Measurements from ENCODE around the gene FBXO40. TPM values are rescaled to one million over a fixed set of nuclear protein-coding genes. Genes with fewer than 3 reads are reported as not detected.

Gene FBXO40
- total and polyA plus RNA-seq, 12 donors, result 2.9 to 279 (median 217) TPM

GRCh38 chr3:121601212-121601812 is 8.1 kb downstream of the FBXO40 start:
- Histone ChIP-seq H3K27ac (peak overlapping the region; percentile 67 to 89 (median 82)), H3K9me3 (no peaks in the 10 kb centered on the region), H3K4me1 (peaks cover 4 to 86% (median 38%) of the 10 kb centered on the region in 9 donors), H3K27me3 (no peaks in the 10 kb centered on the region), H3K36me3 (peaks cover 0 to 10% (median 0%) of the 10 kb centered on the region in 9 donors), H3K4me3 (peak overlapping the region in 3 of 10 donors; percentile 13 to 17 (median 15))
- WGBS, 2 donors, result 2 to 5% methylated on average over 4 of the region's 4 CpGs
- intact Hi-C loops (cut with DNase I), result loop anchor here in 1 of 10 donors (5.0 kb wide), 1 partner anchor 46 kb away; no protein-coding TSS in a partner anchor
- DNase-seq (peak in 1 of 2 donors; percentile 23), ATAC-seq (peak; percentile 53 to 87 (median 82))
- TF ChIP-seq, protein P1, sequence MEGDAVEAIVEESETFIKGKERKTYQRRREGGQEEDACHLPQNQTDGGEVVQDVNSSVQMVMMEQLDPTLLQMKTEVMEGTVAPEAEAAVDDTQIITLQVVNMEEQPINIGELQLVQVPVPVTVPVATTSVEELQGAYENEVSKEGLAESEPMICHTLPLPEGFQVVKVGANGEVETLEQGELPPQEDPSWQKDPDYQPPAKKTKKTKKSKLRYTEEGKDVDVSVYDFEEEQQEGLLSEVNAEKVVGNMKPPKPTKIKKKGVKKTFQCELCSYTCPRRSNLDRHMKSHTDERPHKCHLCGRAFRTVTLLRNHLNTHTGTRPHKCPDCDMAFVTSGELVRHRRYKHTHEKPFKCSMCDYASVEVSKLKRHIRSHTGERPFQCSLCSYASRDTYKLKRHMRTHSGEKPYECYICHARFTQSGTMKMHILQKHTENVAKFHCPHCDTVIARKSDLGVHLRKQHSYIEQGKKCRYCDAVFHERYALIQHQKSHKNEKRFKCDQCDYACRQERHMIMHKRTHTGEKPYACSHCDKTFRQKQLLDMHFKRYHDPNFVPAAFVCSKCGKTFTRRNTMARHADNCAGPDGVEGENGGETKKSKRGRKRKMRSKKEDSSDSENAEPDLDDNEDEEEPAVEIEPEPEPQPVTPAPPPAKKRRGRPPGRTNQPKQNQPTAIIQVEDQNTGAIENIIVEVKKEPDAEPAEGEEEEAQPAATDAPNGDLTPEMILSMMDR (IDR thresholded peaks at IDR 0.05), result no peak

DNA sequence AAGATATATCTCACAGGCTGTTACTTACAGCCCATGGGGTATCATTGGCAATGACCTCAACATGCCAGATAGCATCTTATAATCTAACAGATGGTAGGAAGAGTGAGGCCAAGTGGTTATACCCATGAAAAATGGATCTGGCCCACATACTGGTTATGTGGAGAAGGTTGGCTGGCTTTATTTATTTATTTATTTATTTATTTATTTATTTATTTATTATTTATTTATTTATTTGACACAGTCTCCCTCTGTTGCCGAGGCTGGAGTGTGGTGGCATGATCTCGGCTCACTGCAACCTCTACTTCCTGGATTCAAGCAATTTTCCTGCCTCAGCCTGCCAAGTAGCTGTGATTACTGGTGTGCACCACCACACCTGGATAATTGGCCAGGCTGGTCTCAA is 11.6 kb downstream of the FBXO40 start:
- DNase-seq (no peak), ATAC-seq (no peak)
- Histone ChIP-seq H3K9me3 (no peaks in the 10 kb centered on the region), H3K27ac (no peak overlapping the region), H3K4me3 (no peak overlapping the region), H3K27me3 (no peaks in the 10 kb centered on the region), H3K36me3 (peaks cover 0 to 12% (median 0%) of the 10 kb centered on the region in 9 donors), H3K4me1 (peaks cover 4 to 90% (median 42%) of the 10 kb centered on the region in 9 donors)
- intact Hi-C loops (cut with DNase I), result loop anchor here in 1 of 10 donors (5.0 kb wide), 1 partner anchor 43 kb away; no protein-coding TSS in a partner anchor
- TF ChIP-seq, protein P1 (IDR thresholded peaks at IDR 0.05), result no peak
- WGBS, 2 donors, result 88 to 94% methylated on average over 2 of the region's 2 CpGs

- Histone ChIP-seq H3K9me3 (no peaks in the 10 kb centered on the region), H3K27me3 (no peaks in the 10 kb centered on the region), H3K27ac (no peak overlapping the region), H3K4me1 (peaks cover 4 to 91% (median 41%) of the 10 kb centered on the region in 9 donors), H3K36me3 (peaks cover 0 to 19% (median 0%) of the 10 kb centered on the region in 9 donors), H3K4me3 (no peak overlapping the region)
- TF ChIP-seq, protein P1 (IDR thresholded peaks at IDR 0.05), result no peak
- DNase-seq (no peak), ATAC-seq (no peak)
- intact Hi-C loops (cut with DNase I), result no loop called here
- 81% methylated on average over 4 of the region's 4 CpGs for WGBS, 2 donors
These were observed 12.9 kb downstream of the FBXO40 start for GRCh38 chr3:121606106-121606505.

DNA sequence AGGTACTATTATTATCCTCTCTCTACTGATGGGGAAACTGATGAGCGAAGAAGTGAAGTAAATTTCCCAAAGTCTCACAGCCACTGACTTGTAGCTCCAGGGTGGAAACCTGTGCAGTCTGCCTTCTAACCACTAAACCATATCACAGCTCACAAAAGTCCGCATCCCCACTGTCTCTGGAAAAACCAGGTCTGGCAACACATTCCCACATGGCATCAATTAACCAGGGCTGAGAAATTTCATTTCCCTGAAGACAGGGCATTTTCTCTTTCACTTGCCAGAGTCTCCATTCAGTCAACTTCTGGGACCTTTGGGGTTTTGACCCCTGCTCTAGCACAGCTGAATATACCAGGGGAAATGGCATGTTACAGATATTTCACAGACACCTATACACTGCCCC is 26.5 kb downstream of the FBXO40 start:
- TF ChIP-seq, protein P1 (IDR thresholded peaks at IDR 0.05), result no peak
- peaks cover 0 to 22% (median 0%) of the 10 kb centered on the region in 9 donors for H3K36me3 ChIP-seq
- H3K9me3 ChIP-seq, result no peaks in the 10 kb centered on the region
- ATAC-seq (no peak), DNase-seq (no peak)
- intact Hi-C loops (cut with DNase I), result no loop called here
- no peak overlapping the region for H3K4me3 ChIP-seq
- H3K27ac ChIP-seq, result no peak overlapping the region
- 92% methylated on average over 2 of the region's 2 CpGs for WGBS, 2 donors
- peaks cover 0 to 15% (median 0%) of the 10 kb centered on the region in 9 donors for H3K4me1 ChIP-seq
- H3K27me3 ChIP-seq, result no peaks in the 10 kb centered on the region

All from heart right ventricle (tissue), 16 donors.